ENCODE results near the gene KIF13A. TPM values are rescaled to one million over a fixed set of nuclear protein-coding genes. Genes with fewer than 3 reads are reported as not detected.

The KIF13A gene
- total and polyA plus RNA-seq, 9 of the 15 experiments (the other 6 are each of a cell fraction or from before 2014, with no cell fraction given) = 3.6 to 44.3 (median 29.7) TPM

DNA sequence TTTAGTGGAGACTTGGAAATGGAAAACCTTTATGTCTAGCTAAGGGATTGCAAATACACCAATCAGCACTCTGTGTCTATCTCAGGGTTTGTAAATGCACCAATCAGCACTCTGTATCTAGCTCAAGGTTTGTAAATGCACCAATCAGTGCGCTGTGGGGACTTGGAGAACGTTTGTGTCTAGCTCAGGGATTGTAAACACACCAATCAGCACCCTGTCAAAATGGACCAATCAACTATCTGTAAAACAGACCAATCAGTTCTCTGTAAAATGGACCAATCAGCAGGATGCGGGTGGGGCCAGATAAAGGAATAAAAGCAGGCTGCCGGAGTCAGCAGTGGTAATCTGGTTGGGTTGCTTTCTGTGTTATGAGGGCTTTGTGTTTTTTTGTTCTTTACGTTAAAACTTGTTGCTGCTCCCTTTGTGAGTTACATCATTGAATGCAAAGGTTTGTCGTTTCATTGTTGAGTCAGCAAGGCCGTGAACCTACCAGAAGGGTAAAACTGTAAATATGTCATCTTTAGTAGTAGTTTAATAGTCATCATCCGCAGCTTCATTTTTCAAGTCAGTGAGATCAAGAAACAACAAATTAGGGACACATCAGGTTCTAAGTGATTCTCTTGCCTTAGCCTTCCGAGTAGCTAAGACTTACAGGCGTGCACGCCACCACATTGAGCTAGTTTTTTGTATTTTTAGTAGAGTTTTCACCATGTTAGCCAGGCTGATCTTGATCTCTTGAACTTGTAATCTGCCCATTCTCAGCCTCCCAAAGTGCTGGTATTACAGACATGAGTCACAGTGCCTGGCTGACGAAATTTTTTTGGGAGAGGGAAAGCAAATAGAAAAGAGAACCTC, 258.0 kb downstream of the KIF13A start (continued):
- TF ChIP-seq MED1 (CRISPR knock-in tag; IDR thresholded peaks at IDR 0.05; ENCODE audit: borderline replicate concordance) (no peak), ETV1 (tag; conservative IDR thresholded peaks at IDR 0.05; ENCODE audit: low read depth) (no peak), ATF7 (IDR thresholded peaks at IDR 0.05) (no peak), NFATC3 (IDR thresholded peaks at IDR 0.05) (no peak), ZNF780A (CRISPR knock-in tag; IDR thresholded peaks at IDR 0.05) (no peak), U2AF2 (optimal IDR thresholded peaks at IDR 0.05; ENCODE audit: low read depth, low read length) (no peak), EWSR1 (IDR thresholded peaks at IDR 0.05; ENCODE audit: borderline replicate concordance, low read depth, partially characterized antibody) (no peak), CCNT2 (IDR thresholded peaks at IDR 0.05; ENCODE audit: borderline replicate concordance, extremely low read depth, insufficient read length, low read depth, low read length) (no peak), SRSF3 (IDR thresholded peaks at IDR 0.05; ENCODE audit: insufficient read depth, low read length) (no peak), ZFP1 (CRISPR knock-in tag; IDR thresholded peaks at IDR 0.05) (no peak), MAFF (IDR thresholded peaks at IDR 0.05; ENCODE audit: low read length) (no peak), MEIS2 (IDR thresholded peaks at IDR 0.05; ENCODE audit: partially characterized antibody) (peak; percentile 77), CBX5 (IDR thresholded peaks at IDR 0.05; ENCODE audit: borderline replicate concordance, low read depth) (no peak)
- TF ChIP-seq, protein P1, sequence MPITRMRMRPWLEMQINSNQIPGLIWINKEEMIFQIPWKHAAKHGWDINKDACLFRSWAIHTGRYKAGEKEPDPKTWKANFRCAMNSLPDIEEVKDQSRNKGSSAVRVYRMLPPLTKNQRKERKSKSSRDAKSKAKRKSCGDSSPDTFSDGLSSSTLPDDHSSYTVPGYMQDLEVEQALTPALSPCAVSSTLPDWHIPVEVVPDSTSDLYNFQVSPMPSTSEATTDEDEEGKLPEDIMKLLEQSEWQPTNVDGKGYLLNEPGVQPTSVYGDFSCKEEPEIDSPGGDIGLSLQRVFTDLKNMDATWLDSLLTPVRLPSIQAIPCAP (CRISPR knock-in tag; IDR thresholded peaks at IDR 0.05; ENCODE audit: borderline replicate concordance) = no peak
- TF ChIP-seq, protein P2, sequence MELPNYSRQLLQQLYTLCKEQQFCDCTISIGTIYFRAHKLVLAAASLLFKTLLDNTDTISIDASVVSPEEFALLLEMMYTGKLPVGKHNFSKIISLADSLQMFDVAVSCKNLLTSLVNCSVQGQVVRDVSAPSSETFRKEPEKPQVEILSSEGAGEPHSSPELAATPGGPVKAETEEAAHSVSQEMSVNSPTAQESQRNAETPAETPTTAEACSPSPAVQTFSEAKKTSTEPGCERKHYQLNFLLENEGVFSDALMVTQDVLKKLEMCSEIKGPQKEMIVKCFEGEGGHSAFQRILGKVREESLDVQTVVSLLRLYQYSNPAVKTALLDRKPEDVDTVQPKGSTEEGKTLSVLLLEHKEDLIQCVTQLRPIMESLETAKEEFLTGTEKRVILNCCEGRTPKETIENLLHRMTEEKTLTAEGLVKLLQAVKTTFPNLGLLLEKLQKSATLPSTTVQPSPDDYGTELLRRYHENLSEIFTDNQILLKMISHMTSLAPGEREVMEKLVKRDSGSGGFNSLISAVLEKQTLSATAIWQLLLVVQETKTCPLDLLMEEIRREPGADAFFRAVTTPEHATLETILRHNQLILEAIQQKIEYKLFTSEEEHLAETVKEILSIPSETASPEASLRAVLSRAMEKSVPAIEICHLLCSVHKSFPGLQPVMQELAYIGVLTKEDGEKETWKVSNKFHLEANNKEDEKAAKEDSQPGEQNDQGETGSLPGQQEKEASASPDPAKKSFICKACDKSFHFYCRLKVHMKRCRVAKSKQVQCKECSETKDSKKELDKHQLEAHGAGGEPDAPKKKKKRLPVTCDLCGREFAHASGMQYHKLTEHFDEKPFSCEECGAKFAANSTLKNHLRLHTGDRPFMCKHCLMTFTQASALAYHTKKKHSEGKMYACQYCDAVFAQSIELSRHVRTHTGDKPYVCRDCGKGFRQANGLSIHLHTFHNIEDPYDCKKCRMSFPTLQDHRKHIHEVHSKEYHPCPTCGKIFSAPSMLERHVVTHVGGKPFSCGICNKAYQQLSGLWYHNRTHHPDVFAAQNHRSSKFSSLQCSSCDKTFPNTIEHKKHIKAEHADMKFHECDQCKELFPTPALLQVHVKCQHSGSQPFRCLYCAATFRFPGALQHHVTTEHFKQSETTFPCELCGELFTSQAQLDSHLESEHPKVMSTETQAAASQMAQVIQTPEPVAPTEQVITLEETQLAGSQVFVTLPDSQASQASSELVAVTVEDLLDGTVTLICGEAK (IDR thresholded peaks at IDR 0.05) = no peak
- TF ChIP-seq, protein P2 (CRISPR knock-in tag; IDR thresholded peaks at IDR 0.05) = no peak
- TF ChIP-seq, protein P3, sequence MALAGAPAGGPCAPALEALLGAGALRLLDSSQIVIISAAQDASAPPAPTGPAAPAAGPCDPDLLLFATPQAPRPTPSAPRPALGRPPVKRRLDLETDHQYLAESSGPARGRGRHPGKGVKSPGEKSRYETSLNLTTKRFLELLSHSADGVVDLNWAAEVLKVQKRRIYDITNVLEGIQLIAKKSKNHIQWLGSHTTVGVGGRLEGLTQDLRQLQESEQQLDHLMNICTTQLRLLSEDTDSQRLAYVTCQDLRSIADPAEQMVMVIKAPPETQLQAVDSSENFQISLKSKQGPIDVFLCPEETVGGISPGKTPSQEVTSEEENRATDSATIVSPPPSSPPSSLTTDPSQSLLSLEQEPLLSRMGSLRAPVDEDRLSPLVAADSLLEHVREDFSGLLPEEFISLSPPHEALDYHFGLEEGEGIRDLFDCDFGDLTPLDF (CRISPR knock-in tag; IDR thresholded peaks at IDR 0.05) = no peak
